GM12801 (cell line): ENCODE data around the gene EXOC3L4.

Source experiments
- TF ChIP-seq, protein P1 (sequence below): IDR thresholded peaks from one replicate; pipeline ENCODE4 v1.5.1; 2011; ENCODE audit warnings: control low read depth; ENCODE audit not compliant: insufficient read length; ENCODE audit errors: extremely low read depth

EXOC3L4 gene

GRCh38 chr14:103157969-103158368, 63.4 kb downstream of the EXOC3L4 start:
- TF ChIP-seq, protein P1, sequence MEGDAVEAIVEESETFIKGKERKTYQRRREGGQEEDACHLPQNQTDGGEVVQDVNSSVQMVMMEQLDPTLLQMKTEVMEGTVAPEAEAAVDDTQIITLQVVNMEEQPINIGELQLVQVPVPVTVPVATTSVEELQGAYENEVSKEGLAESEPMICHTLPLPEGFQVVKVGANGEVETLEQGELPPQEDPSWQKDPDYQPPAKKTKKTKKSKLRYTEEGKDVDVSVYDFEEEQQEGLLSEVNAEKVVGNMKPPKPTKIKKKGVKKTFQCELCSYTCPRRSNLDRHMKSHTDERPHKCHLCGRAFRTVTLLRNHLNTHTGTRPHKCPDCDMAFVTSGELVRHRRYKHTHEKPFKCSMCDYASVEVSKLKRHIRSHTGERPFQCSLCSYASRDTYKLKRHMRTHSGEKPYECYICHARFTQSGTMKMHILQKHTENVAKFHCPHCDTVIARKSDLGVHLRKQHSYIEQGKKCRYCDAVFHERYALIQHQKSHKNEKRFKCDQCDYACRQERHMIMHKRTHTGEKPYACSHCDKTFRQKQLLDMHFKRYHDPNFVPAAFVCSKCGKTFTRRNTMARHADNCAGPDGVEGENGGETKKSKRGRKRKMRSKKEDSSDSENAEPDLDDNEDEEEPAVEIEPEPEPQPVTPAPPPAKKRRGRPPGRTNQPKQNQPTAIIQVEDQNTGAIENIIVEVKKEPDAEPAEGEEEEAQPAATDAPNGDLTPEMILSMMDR = no peak

- TF ChIP-seq, protein P1 = no peak
Observed at GRCh38 chr14:103158688-103159087, 64.2 kb downstream of the EXOC3L4 start.
